ENCODE results near the gene KCNJ15. TPM values are rescaled to one million over a fixed set of nuclear protein-coding genes. Genes with fewer than 3 reads are reported as not detected.

The KCNJ15 gene
- total and polyA plus RNA-seq, 2 of the 13 experiments (the other 11 are each of a cell fraction or from before 2014, with no cell fraction given), result not detected

DNA sequence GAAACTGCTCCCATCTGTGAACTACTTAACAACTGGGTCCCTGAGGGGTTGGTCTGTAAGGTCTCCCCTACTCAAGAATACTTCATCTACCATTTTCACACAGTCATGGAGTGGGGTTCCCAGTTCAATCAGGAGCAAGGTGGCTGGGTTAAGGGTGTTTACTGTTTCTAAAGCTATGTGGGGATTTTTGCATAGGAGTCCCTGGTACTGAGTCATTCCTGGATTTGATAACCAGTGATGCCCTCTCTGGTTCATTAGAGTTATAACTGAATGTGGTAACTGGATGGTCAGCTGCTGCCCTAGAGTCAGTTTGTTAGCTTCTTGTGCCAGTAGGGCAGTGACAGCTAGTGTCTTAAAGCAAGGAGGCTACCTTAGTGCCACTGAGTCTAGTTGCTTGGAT, 29.4 kb upstream of the KCNJ15 start (continued):
- TF ChIP-seq SRY (CRISPR knock-in tag; IDR thresholded peaks at IDR 0.05), result no peak
- TF ChIP-seq RXRA (CRISPR knock-in tag; IDR thresholded peaks at IDR 0.05), result no peak

DNA sequence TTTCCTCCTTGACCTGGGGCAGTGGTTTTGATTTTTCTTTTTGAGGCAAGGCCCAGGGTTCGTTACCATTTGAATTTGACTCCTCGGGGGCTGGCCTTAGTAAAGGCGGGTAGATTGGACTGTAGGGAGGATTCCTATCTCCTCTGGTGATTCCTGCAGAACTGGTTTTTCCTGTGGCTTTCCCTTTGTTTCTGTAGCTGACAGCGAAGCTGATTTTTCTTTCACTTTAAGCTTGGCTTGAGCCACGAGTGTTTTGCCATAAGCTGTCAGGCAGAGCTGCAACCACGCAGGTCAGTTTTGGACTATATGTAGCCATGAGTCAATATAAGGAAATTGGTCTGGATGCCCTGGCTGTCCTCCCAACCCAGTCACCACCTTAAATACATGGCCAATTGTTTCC, 28.7 kb upstream of the KCNJ15 start:
- CTCF ChIA-PET (ENCODE audit: low intra/inter-chr PET ratio, low total read pairs), result no interaction called here
- H2AFZ ChIP-seq (ENCODE audit: low read length), result no peak overlapping the region
- intact Hi-C loops (cut with micrococcal nuclease; ENCODE audit: unreplicated experiment), result no loop called here

More for the DNA sequence above, 28.7 kb upstream of the KCNJ15 start:
- POLR2A ChIA-PET, result no interaction called here
- DNase-seq (ENCODE audit: low spot score) (no peak), FAIRE-seq (no peak), ATAC-seq (no peak)
- H4K20me1 ChIP-seq (ENCODE audit: insufficient read depth, low read length), result no peaks in the 10 kb centered on the region
- peaks cover 85% of the 10 kb centered on the region for H3K9me3 ChIP-seq (ENCODE audit: low read length)
- TF ChIP-seq ZFP37 (CRISPR knock-in tag; IDR thresholded peaks at IDR 0.05; ENCODE audit: borderline replicate concordance), result no peak
- no peak for TF ChIP-seq ARNT2 (CRISPR knock-in tag; IDR thresholded peaks at IDR 0.05; ENCODE audit: low read depth)
- no peak for TF ChIP-seq TEAD3 (CRISPR knock-in tag; optimal IDR thresholded peaks at IDR 0.05; ENCODE audit: borderline replicate concordance)
- no peak for TF ChIP-seq GLI4 (CRISPR knock-in tag; IDR thresholded peaks at IDR 0.05; ENCODE audit: borderline replicate concordance)
- TF ChIP-seq SSRP1 (CRISPR knock-in tag; IDR thresholded peaks at IDR 0.05), result no peak
- no peak for TF ChIP-seq DMAP1 (CRISPR knock-in tag; IDR thresholded peaks at IDR 0.05)
- TF ChIP-seq, protein P1, sequence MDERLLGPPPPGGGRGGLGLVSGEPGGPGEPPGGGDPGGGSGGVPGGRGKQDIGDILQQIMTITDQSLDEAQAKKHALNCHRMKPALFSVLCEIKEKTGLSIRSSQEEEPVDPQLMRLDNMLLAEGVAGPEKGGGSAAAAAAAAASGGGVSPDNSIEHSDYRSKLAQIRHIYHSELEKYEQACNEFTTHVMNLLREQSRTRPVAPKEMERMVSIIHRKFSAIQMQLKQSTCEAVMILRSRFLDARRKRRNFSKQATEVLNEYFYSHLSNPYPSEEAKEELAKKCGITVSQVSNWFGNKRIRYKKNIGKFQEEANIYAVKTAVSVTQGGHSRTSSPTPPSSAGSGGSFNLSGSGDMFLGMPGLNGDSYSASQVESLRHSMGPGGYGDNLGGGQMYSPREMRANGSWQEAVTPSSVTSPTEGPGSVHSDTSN (CRISPR knock-in tag; IDR thresholded peaks at IDR 0.05), result no peak
- TF ChIP-seq ATF1 (CRISPR knock-in tag; IDR thresholded peaks at IDR 0.05), result no peak
- no peak for TF ChIP-seq POLR2AphosphoS5 (IDR thresholded peaks at IDR 0.05; ENCODE audit: low read depth, low read length)
- TF ChIP-seq, protein P2, sequence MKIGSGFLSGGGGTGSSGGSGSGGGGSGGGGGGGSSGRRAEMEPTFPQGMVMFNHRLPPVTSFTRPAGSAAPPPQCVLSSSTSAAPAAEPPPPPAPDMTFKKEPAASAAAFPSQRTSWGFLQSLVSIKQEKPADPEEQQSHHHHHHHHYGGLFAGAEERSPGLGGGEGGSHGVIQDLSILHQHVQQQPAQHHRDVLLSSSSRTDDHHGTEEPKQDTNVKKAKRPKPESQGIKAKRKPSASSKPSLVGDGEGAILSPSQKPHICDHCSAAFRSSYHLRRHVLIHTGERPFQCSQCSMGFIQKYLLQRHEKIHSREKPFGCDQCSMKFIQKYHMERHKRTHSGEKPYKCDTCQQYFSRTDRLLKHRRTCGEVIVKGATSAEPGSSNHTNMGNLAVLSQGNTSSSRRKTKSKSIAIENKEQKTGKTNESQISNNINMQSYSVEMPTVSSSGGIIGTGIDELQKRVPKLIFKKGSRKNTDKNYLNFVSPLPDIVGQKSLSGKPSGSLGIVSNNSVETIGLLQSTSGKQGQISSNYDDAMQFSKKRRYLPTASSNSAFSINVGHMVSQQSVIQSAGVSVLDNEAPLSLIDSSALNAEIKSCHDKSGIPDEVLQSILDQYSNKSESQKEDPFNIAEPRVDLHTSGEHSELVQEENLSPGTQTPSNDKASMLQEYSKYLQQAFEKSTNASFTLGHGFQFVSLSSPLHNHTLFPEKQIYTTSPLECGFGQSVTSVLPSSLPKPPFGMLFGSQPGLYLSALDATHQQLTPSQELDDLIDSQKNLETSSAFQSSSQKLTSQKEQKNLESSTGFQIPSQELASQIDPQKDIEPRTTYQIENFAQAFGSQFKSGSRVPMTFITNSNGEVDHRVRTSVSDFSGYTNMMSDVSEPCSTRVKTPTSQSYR (CRISPR knock-in tag; IDR thresholded peaks at IDR 0.05; ENCODE audit: borderline replicate concordance), result no peak
- TF ChIP-seq ZNF12 (CRISPR knock-in tag; IDR thresholded peaks at IDR 0.05), result no peak
- TF ChIP-seq ZNF530 (CRISPR knock-in tag; IDR thresholded peaks at IDR 0.05; ENCODE audit: low read depth), result no peak
- H3K4me1 ChIP-seq (ENCODE audit: insufficient read depth, low read length), result no peaks in the 10 kb centered on the region
- in situ Hi-C loops (cut with HindIII; ENCODE audit: extremely low pct_ligation_motif_present, low pct_unique_long_range_greater_than_20kb), result no loop called here
- H3K36me3 ChIP-seq (replicated peaks in 1 of 2; ENCODE audit: control insufficient read depth in 1 of 2, insufficient read depth in 2 of 2, low read length in 2 of 2), result no peaks in the 10 kb centered on the region
- H3K9ac ChIP-seq (ENCODE audit: insufficient read depth, low read depth, low read length), result no peak overlapping the region
- no peak overlapping the region for H3K27ac ChIP-seq (ENCODE audit: extremely low read length, insufficient read depth, low read length)
- H3K27me3 ChIP-seq (ENCODE audit: control insufficient read depth in 1 of 2, insufficient read depth in 2 of 2, low read length in 2 of 2), result no peaks in the 10 kb centered on the region
- 0% methylated on average over 6 of the region's 6 CpGs for WGBS (ENCODE audit: low lambda C conversion rate)
- no peak overlapping the region for H3K4me2 ChIP-seq (ENCODE audit: low read depth, low read length)
- no TSS peak for BruUV-seq (replicated peaks)
- no peaks in the 10 kb centered on the region for H3K79me2 ChIP-seq (ENCODE audit: insufficient read depth, low read length)
- no peak overlapping the region for H3K4me3 ChIP-seq (replicated peaks in 1 of 3; ENCODE audit: insufficient read depth in 1 of 3, low read depth in 2 of 3, low read length in 3 of 3)
